Upper lobe of right lung (tissue), 1 donor: ENCODE results near the gene PREP. TPM values are rescaled to one million over a fixed set of nuclear protein-coding genes. Genes with fewer than 3 reads are reported as not detected.

Experiments
- ATAC-seq: fragments of 200-7000 bp; cut with Tn5 transposase; one replicate; pipeline ENCODE4 v1.9.1; 2020; ENCODE audit warnings: mild to moderate bottlenecking, moderate library complexity
- DNase-seq: peaks from one replicate; pipeline ENCODE4 v3.0.0-alpha.2; 2020
- H3K27ac ChIP-seq: fragments of 200-600 bp; one replicate; pipeline ENCODE4 v1.8.0; 2022
- H3K27me3 ChIP-seq: fragments of 200-600 bp; one replicate; pipeline ENCODE4 v1.8.0; 2022; ENCODE audit warnings: mild to moderate bottlenecking
- H3K36me3 ChIP-seq: fragments of 200-600 bp; one replicate; pipeline ENCODE4 v1.8.0; 2022
- H3K4me1 ChIP-seq: fragments of 200-600 bp; one replicate; pipeline ENCODE4 v1.8.0; 2022
- H3K4me3 ChIP-seq: fragments of 200-600 bp; one replicate; pipeline ENCODE4 v1.8.0; 2022; ENCODE audit warnings: mild to moderate bottlenecking
- H3K9me3 ChIP-seq: fragments of 200-600 bp; one replicate; pipeline ENCODE4 v1.8.0; 2022
- intact Hi-C: fragments of 100-400 bp; cut with DNase I; formaldehyde crosslinking; loops from one replicate; pipeline ENCODE4 v1.11.0; 2022
- total RNA-seq: library from RNA; stranded (reverse); fragmentation: NEBNext Ultra II Directional; extraction: Animal tissue kit (Norgen Biotek cat#: 25700); gene quantifications from one replicate; pipeline ENCODE4 v1.2.1, GENCODE V29; 2021
- TF ChIP-seq, protein P1 (sequence below): fragments of 200-600 bp; IDR thresholded peaks from one replicate; pipeline ENCODE4 v1.8.0; 2022; ENCODE audit warnings: antibody characterized with exemption
- donor health status: DM: no; HTN: yes; CAD: no; lungs with severe emphysema.

The PREP gene
- total RNA-seq, 1 donor from 2014 or later = 32.9 TPM

DNA sequence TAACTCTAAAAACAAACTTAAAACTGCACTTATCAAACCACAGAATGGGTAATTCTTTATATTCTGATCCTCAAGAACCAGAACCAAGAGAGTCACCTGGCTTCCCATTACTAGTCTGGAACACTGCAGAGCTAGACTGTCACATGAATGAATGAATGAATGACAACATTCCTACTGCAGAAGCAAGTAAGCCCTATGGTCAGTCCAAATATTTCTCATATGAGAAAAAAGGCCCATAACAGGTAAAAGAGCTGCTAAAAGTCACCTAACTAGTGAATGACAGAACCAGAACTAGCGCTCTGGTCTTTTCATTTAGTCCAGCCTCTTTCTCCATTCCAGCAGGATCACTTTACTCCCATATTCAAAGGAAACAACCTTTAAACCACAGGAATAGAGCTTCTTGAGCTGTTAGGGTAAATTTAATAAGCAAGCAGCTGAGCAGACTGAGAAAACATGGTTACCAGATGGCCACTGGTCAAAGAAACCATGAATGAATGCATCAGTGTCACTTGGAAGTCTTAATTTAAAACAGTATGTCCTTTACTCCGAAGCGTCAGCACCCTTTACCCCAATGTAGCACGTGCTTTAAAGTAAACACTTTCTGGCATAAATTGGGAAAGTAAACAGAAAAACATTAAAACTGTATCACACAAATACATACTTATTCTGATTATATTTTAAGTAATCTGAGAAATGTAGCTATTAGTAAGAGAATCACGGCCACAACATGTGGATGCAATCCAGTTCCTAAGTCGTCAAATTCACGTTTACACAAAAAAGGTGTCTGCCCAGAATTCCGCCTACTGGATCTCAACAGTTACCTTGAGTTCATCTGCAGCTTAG is 1.4 kb downstream of the PREP start:
- TF ChIP-seq, protein P1, sequence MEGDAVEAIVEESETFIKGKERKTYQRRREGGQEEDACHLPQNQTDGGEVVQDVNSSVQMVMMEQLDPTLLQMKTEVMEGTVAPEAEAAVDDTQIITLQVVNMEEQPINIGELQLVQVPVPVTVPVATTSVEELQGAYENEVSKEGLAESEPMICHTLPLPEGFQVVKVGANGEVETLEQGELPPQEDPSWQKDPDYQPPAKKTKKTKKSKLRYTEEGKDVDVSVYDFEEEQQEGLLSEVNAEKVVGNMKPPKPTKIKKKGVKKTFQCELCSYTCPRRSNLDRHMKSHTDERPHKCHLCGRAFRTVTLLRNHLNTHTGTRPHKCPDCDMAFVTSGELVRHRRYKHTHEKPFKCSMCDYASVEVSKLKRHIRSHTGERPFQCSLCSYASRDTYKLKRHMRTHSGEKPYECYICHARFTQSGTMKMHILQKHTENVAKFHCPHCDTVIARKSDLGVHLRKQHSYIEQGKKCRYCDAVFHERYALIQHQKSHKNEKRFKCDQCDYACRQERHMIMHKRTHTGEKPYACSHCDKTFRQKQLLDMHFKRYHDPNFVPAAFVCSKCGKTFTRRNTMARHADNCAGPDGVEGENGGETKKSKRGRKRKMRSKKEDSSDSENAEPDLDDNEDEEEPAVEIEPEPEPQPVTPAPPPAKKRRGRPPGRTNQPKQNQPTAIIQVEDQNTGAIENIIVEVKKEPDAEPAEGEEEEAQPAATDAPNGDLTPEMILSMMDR = no peak
- ATAC-seq (no peak), DNase-seq (no peak)
- Histone ChIP-seq H3K4me3 (peak overlapping the region; percentile 93), H3K36me3 (peaks cover 7% of the 10 kb centered on the region), H3K4me1 (peaks cover 32% of the 10 kb centered on the region), H3K9me3 (no peaks in the 10 kb centered on the region), H3K27me3 (no peaks in the 10 kb centered on the region), H3K27ac (no peak overlapping the region)
- intact Hi-C loops = no loop called here

DNA sequence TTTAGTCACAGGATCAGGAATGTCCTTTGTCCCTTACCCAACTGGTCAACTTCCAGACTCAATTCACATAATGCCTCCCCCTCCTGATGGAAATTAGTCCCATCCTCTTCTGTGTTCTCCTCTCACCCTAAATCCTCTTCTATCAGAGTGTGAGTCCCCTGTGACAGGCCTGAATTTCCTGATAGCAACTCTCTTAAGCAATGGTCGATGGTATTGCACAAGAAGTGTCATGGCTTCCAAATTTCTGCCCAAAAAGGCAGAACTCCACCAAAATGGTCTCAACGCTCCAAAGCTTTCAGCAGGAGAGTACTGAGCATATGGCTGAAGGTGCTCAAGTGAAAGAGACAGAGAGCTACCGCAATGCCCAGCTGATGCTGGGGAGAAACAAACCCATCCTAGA is 2.4 kb downstream of the PREP start:
- no peaks in the 10 kb centered on the region for H3K9me3 ChIP-seq
- peaks cover 17% of the 10 kb centered on the region for H3K36me3 ChIP-seq
- H3K4me1 ChIP-seq = peaks cover 32% of the 10 kb centered on the region
- no peak overlapping the region for H3K27ac ChIP-seq
- no peak overlapping the region for H3K4me3 ChIP-seq
- DNase-seq (no peak), ATAC-seq (no peak)
- intact Hi-C loops = no loop called here
- TF ChIP-seq, protein P1 = no peak
- H3K27me3 ChIP-seq = no peaks in the 10 kb centered on the region

DNA sequence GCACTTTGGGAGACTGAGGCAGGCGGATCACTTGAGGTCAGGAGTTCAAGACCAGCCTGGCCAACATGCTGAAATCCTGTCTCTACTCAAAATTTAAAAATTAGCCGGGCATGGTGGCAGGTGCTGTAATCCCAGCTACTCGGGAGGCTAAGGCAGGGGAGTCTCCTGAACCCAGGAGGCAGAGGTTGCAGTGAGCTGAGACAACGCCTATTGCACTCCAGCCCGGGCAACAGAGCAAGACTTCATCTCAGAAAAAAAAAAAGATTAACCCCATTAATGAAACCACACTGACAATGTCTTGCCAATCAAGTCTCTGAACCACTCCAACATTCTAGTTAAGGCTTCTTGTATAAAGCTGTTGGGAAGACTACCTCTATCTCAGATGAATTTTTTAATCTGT is 4.0 kb downstream of the PREP start:
- Histone ChIP-seq H3K27ac (no peak overlapping the region), H3K36me3 (peaks cover 23% of the 10 kb centered on the region), H3K4me3 (no peak overlapping the region), H3K9me3 (no peaks in the 10 kb centered on the region), H3K27me3 (no peaks in the 10 kb centered on the region), H3K4me1 (peaks cover 29% of the 10 kb centered on the region)
- ATAC-seq (no peak), DNase-seq (no peak)
- TF ChIP-seq, protein P1 = no peak
- intact Hi-C loops = no loop called here

- ATAC-seq = no peak
- TF ChIP-seq, protein P1 = no peak
- H3K36me3 ChIP-seq = peaks cover 23% of the 10 kb centered on the region
- no peak for DNase-seq
- peaks cover 24% of the 10 kb centered on the region for H3K4me1 ChIP-seq
- no peak overlapping the region for H3K4me3 ChIP-seq
- no peaks in the 10 kb centered on the region for H3K9me3 ChIP-seq
- H3K27ac ChIP-seq = no peak overlapping the region
- intact Hi-C loops = no loop called here
- H3K27me3 ChIP-seq = no peaks in the 10 kb centered on the region
Measured at GRCh38 chr6:105397987-105398386, 4.9 kb downstream of the PREP start.

GRCh38 chr6:105391705-105392104 is 11.2 kb downstream of the PREP start:
- no peaks in the 10 kb centered on the region for H3K9me3 ChIP-seq

More at GRCh38 chr6:105391705-105392104, 11.2 kb downstream of the PREP start:
- DNase-seq = no peak
- no peak overlapping the region for H3K4me3 ChIP-seq
- no peaks in the 10 kb centered on the region for H3K4me1 ChIP-seq
- H3K27me3 ChIP-seq = no peaks in the 10 kb centered on the region
- H3K36me3 ChIP-seq = peaks cover 19% of the 10 kb centered on the region
- intact Hi-C loops = no loop called here
- ATAC-seq = no peak
- TF ChIP-seq, protein P1 = no peak
- no peak overlapping the region for H3K27ac ChIP-seq
